Smooth muscle cell (in vitro differentiated cells): ENCODE measurements around the gene DNAH17. TPM values are rescaled to one million over a fixed set of nuclear protein-coding genes. Genes with fewer than 3 reads are reported as not detected.

Experiments used
- DNase-seq: peaks from one replicate; lab custom pipeline; 2025; ENCODE audit not compliant: unreplicated experiment; lab: John Stamatoyannopoulos, UW
- H2AFZ ChIP-seq: fragments of 200-600 bp; sonication (generic); 2 replicates; pipeline ENCODE4 v1.6.0; 2016; ENCODE audit warnings: antibody characterized with exemption, low read depth, mild to moderate bottlenecking
- H3F3A ChIP-seq: fragments of 200-600 bp; sonication (generic); 2 replicates; pipeline ENCODE4 v1.6.0; 2017; ENCODE audit warnings: antibody characterized with exemption, low read depth
- H3K27ac ChIP-seq: fragments of 200-600 bp; sonication (generic); 2 replicates; pipeline ENCODE4 v1.5.1; 2016; ENCODE audit warnings: low read depth, mild to moderate bottlenecking
- H3K27me3 ChIP-seq: fragments of 200-600 bp; sonication (generic); 2 replicates; pipeline ENCODE4 v1.6.1; 2016; ENCODE audit warnings: low read depth, mild to moderate bottlenecking
- H3K36me3 ChIP-seq: fragments of 200-600 bp; sonication (generic); 2 replicates; pipeline ENCODE4 v1.5.1; 2016; ENCODE audit warnings: low read depth
- H3K4me1 ChIP-seq: fragments of 200-600 bp; sonication (generic); 2 replicates; pipeline ENCODE4 v1.5.1; 2016; ENCODE audit warnings: low read depth
- H3K4me2 ChIP-seq: fragments of 200-600 bp; sonication (generic); 2 replicates; pipeline ENCODE4 v1.6.0; 2016; ENCODE audit warnings: mild to moderate bottlenecking
- H3K4me3 ChIP-seq: fragments of 200-600 bp; sonication (generic); 2 replicates; pipeline ENCODE4 v1.5.1; 2016; ENCODE audit warnings: mild to moderate bottlenecking
- H3K79me2 ChIP-seq: fragments of 200-600 bp; sonication (generic); 2 replicates; pipeline ENCODE4 v1.6.0; 2016; ENCODE audit warnings: low read depth, mild to moderate bottlenecking
- H3K9ac ChIP-seq: fragments of 200-600 bp; sonication (generic); 2 replicates; pipeline ENCODE4 v1.6.0; 2016; ENCODE audit warnings: low read depth
- H3K9me3 ChIP-seq: fragments of 200-600 bp; sonication (generic); replicated peaks from 2 replicates; pipeline ENCODE4 v1.5.1; 2016; ENCODE audit warnings: low read depth
- H4K20me1 ChIP-seq: fragments of 200-600 bp; sonication (generic); 2 replicates; pipeline ENCODE4 v1.6.0; 2016; ENCODE audit warnings: low read depth
- WGBS: methylation state at CpG from one replicate; pipeline ENCODE4 v1.1.7; 2016; ENCODE audit warnings: low lambda C conversion rate; 5-methylcytosine and 5-hydroxymethylcytosine counted together
- polyA plus RNA-seq: library from polyadenylated mRNA; unstranded; fragments of >200 nt; fragmentation: Nextera tagmentation; extraction: Ambion mirVana; gene quantifications from 2 replicates; pipeline ENCODE4 v1.2.1, GENCODE V29; 2016
- total RNA-seq: library from RNA; depleted of rRNA; stranded (reverse); fragments of >200 nt; gene quantifications from 2 replicates; pipeline ENCODE4 v1.2.3, GENCODE V29; 2014
- TF ChIP-seq, protein P1 (sequence below): fragments of 200-600 bp; sonication (generic); IDR thresholded peaks from 2 replicates; pipeline ENCODE4 v1.5.1; 2017; ENCODE audit warnings: borderline replicate concordance, mild to moderate bottlenecking, antibody characterized with exemption; ENCODE audit not compliant: insufficient read depth, poor library complexity, severe bottlenecking

Gene DNAH17
- total and polyA plus RNA-seq, 2 experiments from 2014 or later = 0.18 to 0.98 TPM

DNA sequence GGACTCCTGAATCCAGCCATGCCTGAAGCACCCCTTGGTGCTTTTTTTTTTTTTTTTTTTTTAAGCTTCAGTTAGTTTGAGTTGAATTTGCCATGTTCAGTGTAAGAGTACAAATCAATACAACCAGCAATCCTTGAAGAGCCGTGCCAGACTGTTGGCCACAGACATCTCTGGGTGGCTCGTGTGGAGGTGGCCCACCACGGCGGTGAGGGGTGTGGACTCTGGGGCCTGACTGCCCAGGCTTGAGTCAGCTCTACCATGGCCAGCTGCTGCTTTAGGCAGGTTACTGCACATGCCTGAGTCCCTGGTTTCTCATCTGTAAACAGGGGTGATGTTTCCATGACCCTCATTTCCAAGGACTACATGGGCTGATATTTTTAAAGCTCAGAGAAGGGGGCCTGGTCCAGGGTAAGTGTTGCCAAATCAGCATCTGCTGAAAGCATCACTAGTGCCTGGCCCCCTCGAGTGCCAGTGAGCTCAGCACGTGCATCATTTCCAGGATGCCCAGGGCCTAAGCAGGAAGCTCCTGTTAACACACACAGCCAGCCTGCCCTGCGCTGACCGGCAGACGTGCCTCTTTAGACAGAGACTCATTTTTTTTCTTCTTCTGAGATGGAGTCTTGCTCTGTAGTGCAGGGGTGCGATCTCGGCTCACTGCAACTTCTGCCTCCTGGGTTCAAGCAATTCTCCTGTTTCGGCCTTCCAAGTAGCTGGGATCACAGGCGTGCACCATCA, 90.1 kb downstream of the DNAH17 start:
- Histone ChIP-seq H3K4me2 (no peak overlapping the region), H2AFZ (no peak overlapping the region), H4K20me1 (no peaks in the 10 kb centered on the region), H3K27me3 (no peaks in the 10 kb centered on the region), H3K4me3 (no peak overlapping the region), H3K4me1 (peaks cover 8% of the 10 kb centered on the region), H3K9me3 (no peaks in the 10 kb centered on the region), H3K9ac (no peak overlapping the region), H3F3A (no peaks in the 10 kb centered on the region), H3K79me2 (no peaks in the 10 kb centered on the region), H3K36me3 (no peaks in the 10 kb centered on the region), H3K27ac (no peak overlapping the region)
- WGBS = 87% methylated on average over 13 of the region's 13 CpGs
- TF ChIP-seq, protein P1, sequence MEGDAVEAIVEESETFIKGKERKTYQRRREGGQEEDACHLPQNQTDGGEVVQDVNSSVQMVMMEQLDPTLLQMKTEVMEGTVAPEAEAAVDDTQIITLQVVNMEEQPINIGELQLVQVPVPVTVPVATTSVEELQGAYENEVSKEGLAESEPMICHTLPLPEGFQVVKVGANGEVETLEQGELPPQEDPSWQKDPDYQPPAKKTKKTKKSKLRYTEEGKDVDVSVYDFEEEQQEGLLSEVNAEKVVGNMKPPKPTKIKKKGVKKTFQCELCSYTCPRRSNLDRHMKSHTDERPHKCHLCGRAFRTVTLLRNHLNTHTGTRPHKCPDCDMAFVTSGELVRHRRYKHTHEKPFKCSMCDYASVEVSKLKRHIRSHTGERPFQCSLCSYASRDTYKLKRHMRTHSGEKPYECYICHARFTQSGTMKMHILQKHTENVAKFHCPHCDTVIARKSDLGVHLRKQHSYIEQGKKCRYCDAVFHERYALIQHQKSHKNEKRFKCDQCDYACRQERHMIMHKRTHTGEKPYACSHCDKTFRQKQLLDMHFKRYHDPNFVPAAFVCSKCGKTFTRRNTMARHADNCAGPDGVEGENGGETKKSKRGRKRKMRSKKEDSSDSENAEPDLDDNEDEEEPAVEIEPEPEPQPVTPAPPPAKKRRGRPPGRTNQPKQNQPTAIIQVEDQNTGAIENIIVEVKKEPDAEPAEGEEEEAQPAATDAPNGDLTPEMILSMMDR = no peak
- no peak for DNase-seq

DNA sequence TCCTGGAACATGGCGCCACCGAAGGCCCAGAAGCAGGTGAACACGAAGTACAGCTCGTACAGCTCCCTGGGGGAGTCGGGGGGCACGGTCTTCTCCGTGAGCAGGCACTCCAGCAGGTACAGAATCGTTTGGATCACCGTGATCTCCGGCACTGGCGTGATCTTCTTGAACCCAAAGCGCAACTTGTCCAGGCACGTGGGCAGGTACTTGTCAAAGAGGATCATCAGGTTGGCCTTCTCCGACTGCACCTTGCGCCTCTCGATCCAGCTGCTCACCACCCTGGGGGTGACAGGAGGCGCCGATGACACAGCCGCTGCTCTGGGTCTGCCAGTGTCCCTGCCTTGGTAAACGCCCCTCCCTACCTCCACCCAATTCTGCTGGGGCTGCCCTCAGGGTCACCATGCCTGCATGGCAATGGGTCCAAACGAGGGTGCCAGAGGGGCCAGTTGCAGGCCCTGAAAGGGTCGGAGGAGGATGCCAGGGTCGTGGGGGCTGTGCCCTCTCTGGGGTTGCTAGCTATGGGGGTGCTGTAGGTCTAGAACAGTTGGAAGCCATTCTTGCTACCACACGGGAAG, 90.9 kb downstream of the DNAH17 start:
- Histone ChIP-seq H3K36me3 (no peaks in the 10 kb centered on the region), H2AFZ (no peak overlapping the region), H3K4me3 (no peak overlapping the region), H3K27ac (no peak overlapping the region), H3K27me3 (no peaks in the 10 kb centered on the region), H3F3A (no peaks in the 10 kb centered on the region), H3K79me2 (no peaks in the 10 kb centered on the region), H4K20me1 (no peaks in the 10 kb centered on the region), H3K9ac (no peak overlapping the region), H3K4me1 (peaks cover 8% of the 10 kb centered on the region), H3K9me3 (no peaks in the 10 kb centered on the region), H3K4me2 (no peak overlapping the region)
- DNase-seq = no peak
- WGBS = 96% methylated on average over 24 of the region's 24 CpGs
- TF ChIP-seq, protein P1 = no peak

DNA sequence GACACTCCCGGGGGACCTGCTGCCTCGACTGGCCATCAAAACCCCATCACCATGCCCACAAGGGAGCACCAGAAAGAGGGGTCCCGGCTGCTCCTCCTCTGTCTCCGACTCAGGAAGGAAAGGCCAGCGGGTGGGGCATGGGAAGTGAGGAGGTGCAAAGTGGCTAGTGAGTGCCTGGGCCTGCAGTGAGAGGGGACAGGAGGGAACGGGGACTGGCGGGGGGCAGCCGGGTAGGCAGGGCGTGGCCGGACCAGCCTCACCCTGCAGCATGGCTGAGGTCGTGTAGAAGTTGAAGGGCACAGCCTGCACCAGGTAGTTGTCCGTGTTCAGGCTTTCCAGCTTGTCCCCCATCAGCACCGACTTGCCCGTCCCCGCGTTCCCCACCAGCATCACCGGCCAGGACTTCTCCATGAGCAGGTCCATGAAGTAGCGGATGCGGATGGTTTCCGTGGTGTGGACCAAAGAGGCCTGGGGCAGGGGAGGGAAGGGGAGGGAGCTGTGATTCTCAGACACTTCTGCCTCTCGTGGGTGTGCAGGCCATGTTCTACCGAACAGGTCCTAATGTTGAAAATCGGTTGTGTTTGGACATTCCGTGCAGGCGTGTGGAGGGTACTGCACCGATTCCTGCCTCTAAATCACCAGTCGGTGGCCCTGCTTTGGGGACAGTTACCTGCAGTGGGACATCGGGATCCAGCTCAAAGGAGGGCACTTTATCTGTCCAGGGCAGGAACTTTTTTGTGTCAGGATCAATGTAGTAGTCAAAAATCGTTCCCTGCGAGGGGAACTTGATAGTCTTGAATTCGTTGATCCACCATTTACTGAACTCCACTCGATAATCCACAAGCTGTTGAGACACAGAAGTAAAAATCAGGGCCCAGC, 91.7 kb downstream of the DNAH17 start:
- no peak overlapping the region for H2AFZ ChIP-seq
- TF ChIP-seq, protein P1 = no peak
- peak overlapping the region; percentile 83 for H3K4me2 ChIP-seq
- 77% methylated on average over 25 of the region's 32 CpGs for WGBS
- H4K20me1 ChIP-seq = no peaks in the 10 kb centered on the region
- no peaks in the 10 kb centered on the region for H3K27me3 ChIP-seq
- no peak overlapping the region for H3K27ac ChIP-seq
- no peak overlapping the region for H3K9ac ChIP-seq
- no peaks in the 10 kb centered on the region for H3K36me3 ChIP-seq
- H3K79me2 ChIP-seq = no peaks in the 10 kb centered on the region
- no peaks in the 10 kb centered on the region for H3K9me3 ChIP-seq
- peaks cover 8% of the 10 kb centered on the region for H3K4me1 ChIP-seq
- H3K4me3 ChIP-seq = peak overlapping the region; percentile 46
- DNase-seq = no peak
- no peaks in the 10 kb centered on the region for H3F3A ChIP-seq
